AG09309 (cell line): Measurements from ENCODE around the gene B3GALNT2.

Source experiments
- DNase-seq: peaks from one replicate; pipeline ENCODE4 v3.0.0-alpha.2; 2010; ENCODE audit warnings: low read depth
- H3K4me3 ChIP-seq: 2 replicates; pipeline ENCODE4 v1.5.1; 2011; ENCODE audit warnings: mild to moderate bottlenecking, low read depth, low read length, moderate library complexity; ENCODE audit not compliant: control insufficient read depth
- TF ChIP-seq, protein P1 (sequence below): IDR thresholded peaks from 2 replicates; pipeline ENCODE4 v1.5.1; 2011; ENCODE audit warnings: mild to moderate bottlenecking, low read depth, low read length, inconsistent platforms; ENCODE audit not compliant: insufficient read depth, control insufficient read depth; ENCODE audit errors: missing control alignments

The B3GALNT2 gene

DNA sequence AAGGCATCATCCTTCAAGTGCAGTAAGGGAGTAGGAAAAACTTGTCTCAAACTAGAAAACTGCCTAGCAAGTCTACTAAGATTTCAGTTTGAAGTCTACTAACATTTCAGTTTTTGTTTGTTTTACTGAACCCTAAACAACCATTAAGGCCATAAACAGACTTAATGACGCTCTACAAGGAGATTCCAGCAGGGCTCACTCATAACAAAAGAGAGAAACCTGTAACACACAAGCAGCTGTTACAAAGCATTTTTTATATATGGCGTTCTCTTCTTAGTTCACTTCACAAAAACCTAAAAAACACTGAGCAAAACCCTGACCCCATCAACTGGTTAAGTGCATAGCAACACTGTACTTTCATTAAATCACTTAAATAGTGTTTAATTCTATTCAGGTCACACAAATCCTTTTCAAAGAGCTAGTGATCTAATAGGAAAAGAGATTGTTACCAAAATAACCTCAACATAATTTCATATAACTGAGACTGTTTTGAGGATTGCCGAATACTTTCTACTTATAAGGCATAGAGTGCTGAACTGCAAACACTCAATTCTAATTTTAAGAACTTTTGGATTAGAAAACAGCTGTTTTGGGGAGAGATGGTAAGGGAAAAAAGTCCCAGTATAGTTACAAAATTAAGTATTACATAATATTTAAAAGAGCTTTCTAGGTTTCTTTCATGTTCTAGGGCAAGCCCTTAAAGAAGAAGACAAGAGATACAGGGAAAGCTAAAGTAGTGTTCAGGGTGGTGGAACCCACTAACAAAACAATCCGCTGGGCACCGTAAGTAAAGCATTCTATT lies 1.4 kb downstream of the B3GALNT2 start:
- TF ChIP-seq, protein P1, sequence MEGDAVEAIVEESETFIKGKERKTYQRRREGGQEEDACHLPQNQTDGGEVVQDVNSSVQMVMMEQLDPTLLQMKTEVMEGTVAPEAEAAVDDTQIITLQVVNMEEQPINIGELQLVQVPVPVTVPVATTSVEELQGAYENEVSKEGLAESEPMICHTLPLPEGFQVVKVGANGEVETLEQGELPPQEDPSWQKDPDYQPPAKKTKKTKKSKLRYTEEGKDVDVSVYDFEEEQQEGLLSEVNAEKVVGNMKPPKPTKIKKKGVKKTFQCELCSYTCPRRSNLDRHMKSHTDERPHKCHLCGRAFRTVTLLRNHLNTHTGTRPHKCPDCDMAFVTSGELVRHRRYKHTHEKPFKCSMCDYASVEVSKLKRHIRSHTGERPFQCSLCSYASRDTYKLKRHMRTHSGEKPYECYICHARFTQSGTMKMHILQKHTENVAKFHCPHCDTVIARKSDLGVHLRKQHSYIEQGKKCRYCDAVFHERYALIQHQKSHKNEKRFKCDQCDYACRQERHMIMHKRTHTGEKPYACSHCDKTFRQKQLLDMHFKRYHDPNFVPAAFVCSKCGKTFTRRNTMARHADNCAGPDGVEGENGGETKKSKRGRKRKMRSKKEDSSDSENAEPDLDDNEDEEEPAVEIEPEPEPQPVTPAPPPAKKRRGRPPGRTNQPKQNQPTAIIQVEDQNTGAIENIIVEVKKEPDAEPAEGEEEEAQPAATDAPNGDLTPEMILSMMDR = no peak
- DNase-seq = no peak
- H3K4me3 ChIP-seq = peak overlapping the region; percentile 68

GRCh38 chr1:235500971-235501540 lies 3.2 kb downstream of the B3GALNT2 start:
- no peak for DNase-seq
- TF ChIP-seq, protein P1 = no peak
- H3K4me3 ChIP-seq = no peak overlapping the region

DNA sequence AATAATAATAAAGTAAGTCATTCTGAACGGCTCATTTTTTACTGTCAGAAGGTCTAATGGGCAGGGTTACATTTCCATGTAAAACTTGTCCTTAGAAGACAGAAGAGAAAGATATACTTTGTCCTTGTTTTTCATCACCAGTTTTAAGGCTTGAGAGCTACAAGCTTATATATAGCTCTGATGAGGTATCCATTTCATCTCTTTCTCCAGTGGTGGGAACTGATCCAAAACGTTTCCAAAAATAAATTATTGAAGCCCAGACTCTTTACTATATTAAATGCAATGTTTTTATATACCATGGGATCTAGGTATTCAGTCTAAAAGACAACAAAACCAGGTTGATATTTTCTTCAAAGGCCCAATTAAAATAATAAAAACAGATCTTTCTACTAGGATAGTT lies 8.7 kb downstream of the B3GALNT2 start:
- DNase-seq = no peak
- no peak overlapping the region for H3K4me3 ChIP-seq
- TF ChIP-seq, protein P1 = no peak

DNA sequence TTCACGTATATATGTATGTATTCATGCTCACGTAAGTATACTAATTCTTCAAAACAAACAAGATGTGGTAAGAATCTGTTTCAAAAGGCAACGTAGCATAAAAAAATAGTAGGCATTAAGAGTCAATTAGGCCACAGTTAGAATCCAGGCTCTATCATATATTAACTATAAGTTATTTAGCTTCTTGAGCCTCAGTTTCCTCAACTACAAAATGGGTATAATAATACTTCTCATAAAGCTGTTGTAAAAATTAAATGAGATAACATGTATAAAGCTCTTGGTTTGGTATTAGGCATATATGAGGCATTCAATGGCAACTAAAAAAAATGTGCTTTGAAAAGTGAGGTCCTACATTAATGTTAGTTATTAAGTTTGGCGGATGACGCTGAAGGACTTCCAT lies 9.2 kb downstream of the B3GALNT2 start:
- TF ChIP-seq, protein P1 = no peak
- no peak for DNase-seq
- H3K4me3 ChIP-seq = no peak overlapping the region

DNA sequence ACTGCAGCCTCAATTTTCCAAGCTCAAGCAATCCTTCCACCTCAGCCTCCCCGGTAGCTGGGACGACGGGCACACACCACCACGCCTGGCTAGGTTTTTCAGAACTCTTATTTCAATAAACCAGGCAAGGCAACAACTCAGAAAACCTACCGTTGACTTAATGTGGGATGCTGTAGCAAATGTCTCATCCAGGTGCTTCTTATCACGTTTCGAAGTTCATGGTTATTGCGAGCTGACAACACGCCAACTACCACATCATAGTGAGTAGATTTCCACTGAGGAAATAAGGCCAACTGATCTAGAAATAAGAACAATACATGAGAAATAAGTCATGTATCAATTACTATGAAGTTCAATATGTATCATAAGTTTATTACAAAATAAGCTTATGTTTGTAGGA lies 9.7 kb downstream of the B3GALNT2 start:
- TF ChIP-seq, protein P1 = no peak
- DNase-seq = no peak
- H3K4me3 ChIP-seq = no peak overlapping the region

DNA sequence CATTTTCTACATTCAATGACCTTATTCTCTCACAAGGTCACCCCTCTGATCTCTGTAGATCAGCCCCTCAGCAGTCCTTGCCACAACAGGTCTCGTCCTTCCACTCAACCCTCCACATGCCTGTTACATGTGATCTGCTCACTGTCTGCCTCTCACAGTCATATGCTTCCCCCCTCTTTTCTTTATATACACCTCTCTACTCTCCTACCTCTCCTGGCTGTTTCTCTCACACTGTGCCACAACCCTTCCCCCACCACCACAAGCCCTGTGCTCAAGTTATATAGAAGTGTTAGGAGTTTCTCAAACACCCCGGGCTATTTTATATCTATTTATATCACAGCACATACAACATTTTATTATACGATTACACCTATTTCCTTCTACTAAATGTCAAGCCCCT lies 12.6 kb downstream of the B3GALNT2 start:
- TF ChIP-seq, protein P1 = no peak
- no peak for DNase-seq
- no peak overlapping the region for H3K4me3 ChIP-seq
